Upper lobe of left lung (tissue), 4 donors: Measurements from ENCODE around the gene FGF21.
"Not testable (repeated sequence)": the region's sequence is repeated elsewhere in the genome, so short reads cannot be mapped to it uniquely, and the experiment has no call there.

Source experiments
- CTCF ChIP-seq, 6 experiments: fragments of 450-650 bp in 4 of 6; fragments of 200-600 bp in 2 of 6; sonication (generic) in 2 of 6; IDR thresholded peaks; one replicate each; pipeline ENCODE4 v1.5.1; 2016 to 2019; ENCODE audit warnings: antibody characterized with exemption in 6 of 6
- EP300 ChIP-seq, 4 donors: sonication (generic); formaldehyde crosslinking; IDR thresholded peaks; one replicate each; pipeline ENCODE4 v1.5.1; 2017; ENCODE audit warnings: antibody characterized with exemption in 4 of 4, control low read depth in 2 of 4

- TF ChIP-seq CTCF, EP300 (IDR thresholded peaks at IDR 0.05): not testable (repeated sequence)
Measured at GRCh38 chr19:48768171-48768753, 12.9 kb downstream of the FGF21 start.
